GM21381 (cell line): ENCODE measurements around the gene SF3B5.
"Not testable (repeated sequence)": the region's sequence is repeated elsewhere in the genome, so short reads cannot be mapped to it uniquely, and the experiment has no call there.

Source experiments
- ATAC-seq: cut with Tn5 transposase; IDR thresholded peaks from one replicate; pipeline ENCODE4 v1.9.1; 2021; ENCODE audit warnings: mild to moderate bottlenecking, moderate library complexity; ENCODE audit not compliant: unreplicated experiment

Gene SF3B5

DNA sequence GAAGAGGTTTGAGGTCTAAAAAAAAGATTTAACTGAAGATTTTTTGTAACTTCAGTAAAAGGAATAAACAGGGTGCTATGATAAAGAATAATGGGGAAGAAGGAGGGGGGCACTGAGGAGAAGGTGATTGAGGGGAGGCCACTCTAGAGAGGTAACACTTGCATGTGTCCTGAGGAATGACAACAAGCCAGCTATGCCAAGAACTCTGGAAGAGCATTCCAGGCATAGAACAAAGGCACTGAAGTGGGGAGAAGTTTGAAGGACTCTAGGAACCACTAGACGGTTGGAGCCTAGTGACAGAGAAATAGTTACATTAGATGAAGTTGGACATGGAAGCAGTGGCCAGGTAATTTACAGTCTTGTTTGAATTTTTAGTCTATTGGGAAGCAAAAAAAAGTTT lies 10.8 kb upstream of the SF3B5 start:
- no peak for ATAC-seq

DNA sequence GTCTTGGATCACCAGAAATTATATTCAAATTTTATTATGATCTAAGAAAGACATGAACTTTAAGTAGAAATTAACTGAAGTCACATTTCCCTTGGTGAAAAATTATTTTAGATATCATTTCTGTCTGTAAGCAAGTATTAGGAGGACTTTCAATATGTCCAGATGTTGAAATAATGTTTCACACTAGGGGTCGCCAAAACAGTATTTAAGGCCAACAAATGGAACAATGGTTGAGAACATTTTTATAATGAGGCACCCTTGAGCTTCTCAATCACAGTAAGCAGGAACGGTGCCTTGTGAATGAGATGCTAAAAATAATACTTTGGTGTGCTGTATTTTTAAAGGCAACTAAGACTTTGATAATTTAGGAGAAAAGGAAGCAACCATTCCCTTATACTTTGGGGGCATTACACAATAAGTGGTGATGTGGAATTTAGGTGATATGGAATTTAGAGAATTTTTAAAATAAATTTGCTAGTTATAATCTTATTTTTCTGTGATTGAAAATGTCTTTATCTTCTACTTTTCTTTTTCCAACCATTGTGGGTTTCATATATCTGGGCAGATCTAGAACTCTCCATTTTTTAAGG lies 9.6 kb upstream of the SF3B5 start:
- no peak for ATAC-seq

DNA sequence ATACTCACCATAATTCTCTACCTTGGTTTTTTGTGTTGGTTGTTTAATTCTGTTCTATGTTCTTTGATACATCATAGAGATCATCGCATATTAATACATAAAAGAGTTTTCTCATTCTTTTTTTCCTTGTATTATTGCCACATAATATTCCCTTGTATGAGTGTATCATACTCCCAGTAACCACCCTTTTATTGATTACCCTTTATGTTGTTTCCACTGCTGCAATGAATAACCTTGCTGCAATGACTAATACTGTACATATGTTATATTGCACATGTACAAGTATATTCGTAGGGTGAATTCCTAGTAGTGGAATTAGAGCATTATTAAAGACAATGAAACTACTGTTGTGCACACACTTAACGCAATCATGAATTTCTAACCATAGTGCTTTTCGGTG lies 9.1 kb upstream of the SF3B5 start:
- ATAC-seq = no peak

DNA sequence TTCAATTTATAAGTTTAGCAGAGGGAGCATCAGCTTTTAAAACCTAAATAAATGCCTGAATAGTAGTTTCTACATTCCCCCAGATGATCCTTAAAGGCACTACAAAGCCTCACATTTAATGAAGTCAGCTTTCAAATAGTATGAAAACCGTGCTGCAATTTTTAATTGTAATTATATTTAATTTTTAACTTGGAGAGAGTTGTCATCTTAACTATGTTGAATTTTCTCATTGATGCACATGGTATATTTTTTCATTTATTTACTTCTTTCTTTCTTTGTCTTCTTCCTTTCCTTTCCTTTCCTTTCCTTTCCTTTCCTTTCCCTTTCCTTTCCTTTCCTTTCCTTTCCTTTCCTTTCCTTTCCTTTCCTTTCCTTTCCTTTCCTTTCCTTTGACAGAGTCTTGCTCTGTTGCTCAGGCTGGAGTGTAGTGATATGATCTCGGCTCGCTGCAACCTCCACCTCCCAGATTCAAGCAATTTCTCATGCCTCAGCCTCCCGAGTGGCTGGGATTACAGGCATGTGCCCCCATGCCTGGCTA lies 7.7 kb upstream of the SF3B5 start:
- no peak for ATAC-seq

DNA sequence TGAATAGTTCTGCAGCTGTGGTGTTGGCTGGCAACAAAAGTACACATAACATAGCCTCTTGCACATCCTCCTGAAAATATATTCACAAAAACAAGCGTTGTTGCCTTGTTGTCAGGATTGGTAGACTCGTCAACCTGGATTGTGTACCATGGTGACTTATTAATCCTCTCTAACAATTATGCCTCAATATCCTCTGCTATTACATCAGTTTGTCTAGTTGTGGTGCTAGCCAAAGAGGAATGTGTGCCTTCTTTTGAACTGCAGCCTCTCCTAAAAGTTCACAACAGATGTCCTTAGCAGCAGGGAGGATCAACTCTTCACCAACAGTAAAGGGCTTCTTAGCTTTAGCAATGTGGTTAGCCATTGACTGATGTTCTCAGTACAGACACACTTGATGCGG lies 3.6 kb upstream of the SF3B5 start:
- ATAC-seq = no peak

DNA sequence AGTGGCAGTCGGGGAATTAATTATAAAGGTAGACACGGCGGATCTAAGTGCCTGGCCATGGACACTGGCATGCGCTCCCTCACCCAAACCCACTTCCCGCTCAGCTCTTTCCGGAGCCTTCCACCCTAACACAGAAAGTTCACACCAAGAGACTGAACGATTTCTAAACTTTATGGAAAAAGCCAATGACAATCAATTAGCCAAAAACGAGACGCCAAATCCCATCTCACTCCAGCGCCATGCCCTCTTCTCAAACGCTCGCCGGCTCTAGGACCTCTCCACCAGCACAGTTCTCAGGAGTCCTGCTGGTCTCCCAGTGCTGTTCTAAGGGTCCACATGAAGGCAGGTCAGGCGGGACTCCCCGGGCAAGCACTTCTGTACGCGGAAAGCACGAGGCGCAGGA lies 641 bp downstream of the SF3B5 start:
- ATAC-seq = no peak

DNA sequence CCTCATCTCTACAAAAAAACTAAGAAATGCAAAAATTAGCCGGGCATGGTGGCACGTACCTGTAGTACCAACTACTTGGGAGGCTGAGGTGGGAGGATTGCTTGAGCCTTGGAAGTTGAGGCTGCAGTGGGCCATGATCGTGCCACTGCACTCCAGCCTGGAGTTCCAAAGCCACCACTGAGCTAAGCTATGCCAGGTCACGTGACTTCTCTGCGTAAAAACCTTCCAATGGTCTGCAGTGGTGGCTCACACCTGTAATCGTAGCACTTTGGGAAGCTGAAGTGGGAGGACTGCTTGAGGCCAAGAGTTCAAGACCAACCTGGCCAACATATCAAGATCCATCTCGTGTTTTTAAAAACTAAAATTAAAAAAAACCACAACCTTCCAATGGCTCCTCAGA lies 1.7 kb downstream of the SF3B5 start:
- no peak for ATAC-seq

DNA sequence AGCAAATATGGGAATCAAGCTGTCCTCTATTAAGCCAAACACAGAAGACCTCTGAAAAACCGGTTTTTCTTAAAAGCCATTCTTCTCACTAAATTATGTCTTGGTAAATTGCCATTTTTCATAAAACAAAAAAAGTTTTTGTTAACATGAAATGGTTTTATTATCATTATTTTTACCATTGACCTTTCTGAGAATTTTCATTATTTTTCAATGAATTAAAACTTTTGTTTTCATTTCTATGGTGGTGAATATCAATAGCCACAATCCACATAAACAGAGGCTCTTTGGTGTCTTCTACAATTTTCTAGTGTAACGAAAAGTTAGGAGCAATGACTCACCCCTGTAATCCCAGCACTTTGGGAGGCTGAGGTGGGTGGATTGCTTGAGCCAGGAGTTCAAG lies 2.1 kb downstream of the SF3B5 start:
- ATAC-seq = no peak

DNA sequence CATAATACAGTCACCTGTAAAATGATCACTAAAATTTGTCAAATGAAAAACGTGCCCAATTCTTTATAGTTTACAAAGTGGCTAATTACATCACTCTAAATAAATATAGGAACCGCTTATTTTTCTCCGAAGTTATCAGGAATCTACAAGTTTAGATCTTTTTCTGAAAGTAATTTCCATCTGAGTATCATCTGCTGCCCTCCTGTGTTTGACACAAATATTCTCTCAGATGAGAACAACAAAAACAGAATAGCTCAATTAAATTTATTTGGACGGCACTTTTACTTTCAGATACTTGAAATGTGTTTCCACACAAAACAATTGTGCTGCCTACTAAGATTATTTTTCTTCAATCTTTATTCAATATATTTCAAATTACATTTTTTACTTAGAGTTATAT lies 5.0 kb downstream of the SF3B5 start:
- no peak for ATAC-seq

DNA sequence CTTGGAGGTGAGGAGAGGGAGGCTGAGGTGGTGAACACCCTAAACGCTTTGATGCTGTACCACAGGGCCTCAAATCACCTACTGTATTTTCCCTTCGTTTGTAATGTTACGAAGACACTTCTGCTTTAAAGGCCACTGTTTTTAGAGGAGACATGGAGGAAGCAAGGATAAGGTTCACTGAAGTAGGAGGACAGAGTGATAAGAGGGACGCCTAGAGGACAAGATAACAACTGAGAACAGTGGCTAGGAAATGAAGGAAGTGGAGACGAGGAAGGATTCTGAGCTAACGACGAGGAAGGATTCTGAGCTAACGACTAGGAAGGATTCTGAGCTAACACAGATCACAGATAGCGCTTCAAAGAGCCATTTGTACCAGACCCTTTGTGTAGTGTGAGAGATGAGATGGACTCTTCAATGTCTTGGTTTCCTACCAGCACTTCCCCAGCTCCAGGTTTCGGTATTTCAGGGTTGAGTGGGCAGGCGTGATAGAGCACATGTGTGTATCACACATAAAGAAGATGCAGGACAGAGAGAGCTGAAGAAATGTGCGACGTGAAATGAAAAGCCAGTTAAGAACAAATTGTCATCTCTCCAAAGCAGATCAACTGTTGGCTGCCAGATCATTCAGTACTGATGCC lies 7.5 kb downstream of the SF3B5 start:
- ATAC-seq = no peak

DNA sequence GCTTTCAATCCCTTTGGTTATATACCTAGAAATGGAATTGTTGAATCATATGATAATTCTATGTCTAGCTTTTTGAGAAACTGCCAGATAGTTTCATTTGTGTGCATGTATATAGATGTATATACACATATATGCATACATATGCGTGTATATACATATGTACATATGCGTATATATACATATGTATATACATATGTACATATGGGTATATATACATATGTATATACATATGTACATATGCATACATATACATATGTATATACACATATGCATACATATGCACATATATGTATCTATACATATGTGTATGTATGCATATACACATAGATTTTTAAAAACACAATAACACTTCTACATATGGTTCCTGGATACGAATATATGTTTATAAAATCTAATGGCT lies 8.4 kb downstream of the SF3B5 start:
- no peak for ATAC-seq

DNA sequence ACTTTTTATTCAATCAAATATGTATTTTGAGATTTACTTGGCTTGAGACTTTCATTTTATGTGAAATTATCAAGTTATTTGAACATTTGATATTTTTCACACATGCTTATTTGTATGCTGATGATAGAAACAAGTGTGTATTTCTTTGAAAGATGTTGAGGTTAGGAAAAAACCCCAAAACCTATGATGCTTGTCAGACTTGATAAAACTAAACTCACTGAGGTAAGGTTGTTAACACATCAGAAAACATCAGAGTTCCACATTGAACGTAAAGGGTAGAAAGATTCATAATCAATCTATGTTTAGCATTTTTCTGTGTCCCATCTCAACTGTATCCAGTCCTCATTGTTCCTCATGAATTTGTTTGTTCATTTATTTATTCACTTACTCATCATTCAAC lies 12.2 kb downstream of the SF3B5 start:
- ATAC-seq = no peak

DNA sequence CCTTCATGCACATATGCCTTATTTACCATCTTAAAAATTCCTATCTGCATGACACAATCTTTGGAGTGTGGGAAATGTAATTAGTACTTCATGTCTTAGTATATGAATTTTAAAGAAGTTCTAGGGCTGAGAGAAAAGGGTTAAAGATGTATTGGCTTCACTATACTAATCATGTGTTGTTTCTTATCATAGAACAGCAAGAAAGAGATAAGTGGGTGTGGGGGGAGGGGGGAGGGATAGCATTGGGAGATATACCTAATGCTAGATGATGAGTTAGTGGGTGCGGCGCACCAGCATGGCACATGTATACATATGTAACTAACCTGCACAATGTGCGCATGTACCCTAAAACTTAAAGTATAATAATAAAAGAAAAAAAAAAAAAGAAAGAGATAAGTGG lies 13.0 kb downstream of the SF3B5 start:
- ATAC-seq = not testable (repeated sequence)

DNA sequence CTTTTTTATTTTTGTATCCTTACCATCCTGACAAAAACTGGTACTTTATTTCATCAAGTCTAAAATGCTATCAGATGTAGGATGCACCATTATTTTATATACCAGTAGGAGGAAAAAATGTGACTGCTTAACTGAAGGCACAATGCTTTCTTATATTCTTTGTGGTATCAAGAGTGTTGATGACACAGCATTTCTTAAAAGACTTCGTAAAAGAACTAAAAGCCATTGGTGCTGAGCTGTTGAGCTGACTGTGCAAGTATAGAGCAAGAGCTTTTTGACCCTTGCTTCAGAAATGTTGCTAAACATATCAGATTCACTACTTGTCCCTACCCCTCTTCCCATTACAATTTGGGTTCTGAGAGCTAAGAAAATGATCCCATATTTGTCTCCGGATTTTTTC lies 17.5 kb downstream of the SF3B5 start:
- no peak for ATAC-seq

DNA sequence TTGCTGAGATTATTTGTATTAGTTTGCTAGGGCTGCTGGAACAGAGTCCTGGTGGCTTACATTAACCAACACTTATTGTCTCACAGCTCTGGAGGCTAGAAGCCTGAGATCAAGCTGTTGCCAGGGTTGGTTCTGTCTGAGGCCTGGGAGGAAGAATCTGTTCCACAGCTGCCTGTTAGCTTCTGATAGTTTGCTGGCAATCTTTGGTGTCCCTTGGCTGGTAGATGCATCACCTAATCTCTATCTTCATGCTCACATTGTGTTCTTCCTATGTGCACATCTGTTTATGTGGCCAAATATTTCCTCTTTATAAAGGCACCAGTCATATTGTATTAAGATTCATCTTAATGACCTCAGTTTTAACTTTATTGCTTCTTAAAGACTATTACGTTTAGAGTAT lies 19.5 kb downstream of the SF3B5 start:
- no peak for ATAC-seq

DNA sequence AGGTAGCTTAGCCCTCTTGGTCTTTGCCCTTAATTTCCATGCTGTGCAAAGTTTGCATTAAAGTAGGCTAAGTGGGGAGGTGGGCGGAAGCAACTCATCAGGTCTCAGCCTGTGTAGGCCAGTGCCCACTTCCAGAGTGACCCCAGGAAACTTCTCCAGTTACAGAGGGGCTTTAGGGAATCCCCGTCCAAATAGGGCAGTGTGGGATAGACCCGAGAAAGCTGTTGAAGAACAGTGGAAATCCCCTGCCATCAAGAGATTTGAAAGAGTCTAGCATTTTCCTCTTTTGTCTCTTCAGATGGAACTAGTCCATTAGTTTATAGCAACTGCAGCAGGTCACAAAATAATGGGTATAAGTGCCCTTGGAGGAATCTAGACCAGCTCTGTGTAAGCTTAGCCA lies 20.2 kb downstream of the SF3B5 start:
- ATAC-seq = peak; percentile 51

DNA sequence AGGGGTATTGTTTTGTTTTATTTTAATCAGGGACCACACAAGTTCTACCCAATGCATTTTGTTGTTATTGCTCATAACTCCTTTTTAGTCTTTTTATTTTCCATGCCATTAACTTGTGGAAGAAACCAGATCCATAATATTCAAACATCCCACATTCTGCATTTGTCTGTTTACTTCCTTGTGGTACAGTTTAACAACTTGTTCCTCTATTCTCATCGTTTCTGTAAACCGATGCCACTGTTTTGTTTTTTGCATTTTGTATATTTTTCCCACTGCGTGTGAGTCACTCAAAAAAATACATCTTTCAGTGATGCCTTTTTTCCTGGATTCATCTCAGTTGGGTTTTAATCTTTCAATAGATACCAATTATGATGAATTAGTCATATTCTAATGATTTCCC lies 22.3 kb downstream of the SF3B5 start:
- ATAC-seq = no peak

DNA sequence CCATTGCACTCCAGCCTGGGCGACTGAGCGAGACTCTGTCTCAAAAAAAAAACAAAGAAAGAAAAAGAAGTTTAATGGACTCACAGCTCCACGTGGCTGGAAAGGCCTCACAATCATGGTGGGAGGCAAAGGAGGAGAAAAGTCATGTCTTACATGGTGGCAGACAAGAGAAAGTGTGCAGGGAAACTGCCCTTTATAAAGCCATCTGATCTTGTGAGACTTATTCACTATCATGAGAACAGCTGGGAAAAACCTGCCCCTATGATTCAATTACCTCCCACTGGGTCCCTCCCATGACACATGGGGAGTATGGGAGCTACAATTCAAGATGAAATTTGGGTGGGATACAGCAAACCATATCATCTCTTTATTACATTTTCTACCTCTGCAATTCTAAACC lies 25.9 kb downstream of the SF3B5 start:
- no peak for ATAC-seq

DNA sequence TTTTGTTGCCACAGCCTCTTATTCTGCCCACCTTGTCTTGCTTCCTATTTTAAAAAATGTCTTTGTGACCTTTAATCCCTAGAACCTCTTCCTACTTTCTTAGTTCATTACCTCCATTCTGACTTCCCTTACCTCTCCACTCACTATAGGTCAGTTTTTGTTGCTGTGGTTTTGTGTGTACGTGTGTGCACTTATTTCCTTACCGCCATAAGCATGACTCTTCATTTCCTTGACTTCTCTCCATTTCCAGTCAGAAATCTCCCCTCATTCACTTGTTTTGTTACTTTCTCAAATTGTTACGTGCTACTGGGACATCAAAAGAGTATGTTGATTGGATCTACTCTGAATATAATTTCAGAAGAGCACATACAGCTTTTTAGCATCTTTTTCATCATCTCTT lies 26.6 kb downstream of the SF3B5 start:
- ATAC-seq = no peak

DNA sequence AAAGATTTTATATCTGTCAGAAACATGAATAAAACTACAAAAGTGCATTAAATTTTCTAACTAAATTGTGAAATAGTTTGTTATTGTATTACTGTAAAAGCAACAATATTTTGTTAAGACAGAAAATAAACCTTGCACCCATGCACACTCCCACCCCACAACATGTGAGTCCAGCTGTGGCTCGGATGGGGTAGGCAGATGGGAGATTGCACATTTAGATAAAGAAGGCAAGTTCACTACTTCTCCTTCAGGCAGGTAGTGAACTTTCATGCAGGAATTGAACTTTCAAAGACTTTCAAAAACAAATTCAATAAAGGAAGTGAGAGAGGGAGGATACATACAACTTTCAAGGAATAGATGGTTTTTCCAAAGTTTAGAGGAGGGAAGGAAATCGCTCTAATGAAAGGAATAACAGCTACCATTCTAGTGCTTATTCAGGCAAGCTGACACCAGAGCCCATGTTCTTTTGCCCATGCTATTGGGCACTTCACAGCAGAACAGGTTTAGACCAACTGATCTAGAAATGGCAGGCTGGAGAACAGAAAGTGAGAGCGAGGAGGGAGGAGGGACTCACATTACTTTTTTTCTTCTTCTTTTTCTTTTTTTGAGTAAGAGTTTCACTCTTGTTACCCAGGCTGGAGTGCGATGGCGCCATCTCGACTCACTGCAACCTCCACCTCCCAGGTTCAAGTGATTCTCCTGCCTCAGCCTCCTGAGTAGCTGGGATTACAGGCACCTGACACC lies 28.5 kb downstream of the SF3B5 start:
- peak; percentile 36 for ATAC-seq

DNA sequence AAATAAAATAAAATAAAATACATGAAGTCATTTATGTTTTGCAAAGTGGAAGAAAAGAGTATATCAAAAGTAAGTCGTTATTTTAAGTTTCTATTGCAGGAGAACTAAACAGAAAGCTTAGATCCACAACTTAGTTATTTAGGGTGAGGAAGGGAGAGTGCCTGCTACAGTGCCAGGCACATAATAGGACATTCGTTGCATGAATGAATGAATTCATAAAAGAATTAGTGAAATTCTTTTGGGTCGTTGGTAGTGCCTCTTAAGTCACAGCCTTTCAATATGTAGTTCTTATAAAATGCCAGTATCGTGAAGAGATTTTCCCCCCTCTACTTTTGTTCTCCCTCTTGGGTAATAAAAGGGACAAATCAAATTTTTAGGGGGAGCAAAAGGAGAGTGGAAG lies 29.1 kb downstream of the SF3B5 start:
- ATAC-seq = no peak

DNA sequence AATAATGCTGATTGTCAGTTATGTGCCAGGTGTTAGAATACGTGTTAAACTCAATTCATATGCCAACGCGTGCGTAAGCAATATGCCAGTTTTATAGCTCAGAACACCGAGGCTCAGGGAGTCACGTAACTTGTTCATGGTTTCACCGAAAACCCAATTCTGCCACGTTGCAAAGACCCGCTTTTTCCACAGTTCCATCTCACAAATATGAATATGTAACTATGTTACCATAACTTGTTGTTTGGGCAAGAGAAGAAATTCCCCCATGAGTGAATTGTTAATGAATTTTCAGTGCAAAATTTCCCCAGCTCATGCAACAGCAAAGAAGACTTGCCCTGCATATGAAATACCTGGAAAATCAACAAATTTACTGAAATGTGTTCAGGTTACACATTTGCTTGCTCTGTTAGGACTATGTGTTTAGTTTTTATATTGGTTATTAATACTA lies 30.1 kb downstream of the SF3B5 start:
- no peak for ATAC-seq
